Measurements from ENCODE around the gene RASAL2. TPM values are rescaled to one million over a fixed set of nuclear protein-coding genes. Genes with fewer than 3 reads are reported as not detected.

The RASAL2 gene
- total RNA-seq, 1 donor from 2014 or later, result 7.7 TPM

DNA sequence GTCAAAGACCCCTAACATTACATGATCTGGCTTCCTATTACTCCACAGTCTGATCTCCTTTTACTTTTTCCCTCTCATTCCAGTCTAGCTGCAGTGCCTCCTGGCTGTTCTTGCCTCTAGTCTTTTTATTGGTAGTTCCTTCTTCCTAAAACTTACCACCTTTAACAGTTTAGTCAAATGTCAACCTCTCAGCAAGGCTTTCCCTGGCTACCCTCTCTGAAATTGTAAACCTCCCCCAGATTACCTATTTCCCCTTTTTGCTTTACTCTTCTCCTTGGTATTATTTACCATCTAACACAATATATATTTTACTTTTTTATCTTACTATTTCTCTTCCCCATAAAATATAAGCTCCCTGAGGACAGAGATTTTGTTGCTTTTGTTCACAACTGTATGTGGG lies 273.2 kb downstream of the RASAL2 start:
- TF ChIP-seq, protein P1, sequence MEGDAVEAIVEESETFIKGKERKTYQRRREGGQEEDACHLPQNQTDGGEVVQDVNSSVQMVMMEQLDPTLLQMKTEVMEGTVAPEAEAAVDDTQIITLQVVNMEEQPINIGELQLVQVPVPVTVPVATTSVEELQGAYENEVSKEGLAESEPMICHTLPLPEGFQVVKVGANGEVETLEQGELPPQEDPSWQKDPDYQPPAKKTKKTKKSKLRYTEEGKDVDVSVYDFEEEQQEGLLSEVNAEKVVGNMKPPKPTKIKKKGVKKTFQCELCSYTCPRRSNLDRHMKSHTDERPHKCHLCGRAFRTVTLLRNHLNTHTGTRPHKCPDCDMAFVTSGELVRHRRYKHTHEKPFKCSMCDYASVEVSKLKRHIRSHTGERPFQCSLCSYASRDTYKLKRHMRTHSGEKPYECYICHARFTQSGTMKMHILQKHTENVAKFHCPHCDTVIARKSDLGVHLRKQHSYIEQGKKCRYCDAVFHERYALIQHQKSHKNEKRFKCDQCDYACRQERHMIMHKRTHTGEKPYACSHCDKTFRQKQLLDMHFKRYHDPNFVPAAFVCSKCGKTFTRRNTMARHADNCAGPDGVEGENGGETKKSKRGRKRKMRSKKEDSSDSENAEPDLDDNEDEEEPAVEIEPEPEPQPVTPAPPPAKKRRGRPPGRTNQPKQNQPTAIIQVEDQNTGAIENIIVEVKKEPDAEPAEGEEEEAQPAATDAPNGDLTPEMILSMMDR (conservative IDR thresholded peaks at IDR 0.05; ENCODE audit: low read depth, low read length), result no peak
- H3K4me3 ChIP-seq (ENCODE audit: low read depth, low read length), result no peak overlapping the region
- DNase-seq (ENCODE audit: low read depth), result no peak

DNA sequence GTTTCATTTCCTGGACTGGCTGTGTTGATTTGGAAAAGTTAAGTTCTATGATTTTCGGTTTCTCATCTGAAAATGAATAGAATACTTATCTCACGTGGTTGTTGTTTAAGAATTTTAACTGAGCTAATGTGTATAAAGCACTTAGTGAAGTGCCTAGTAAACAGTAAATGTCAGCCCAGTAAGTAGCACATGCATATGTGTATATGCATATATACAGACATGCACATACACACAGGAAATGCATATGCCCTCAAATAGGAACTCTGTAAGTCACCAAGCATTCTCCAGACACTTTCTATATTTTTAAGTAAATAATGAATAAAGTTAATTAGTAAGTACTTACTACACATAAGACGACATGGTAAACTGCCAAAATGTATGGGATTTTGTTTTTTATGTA lies 274.3 kb downstream of the RASAL2 start:
- TF ChIP-seq, protein P1 (conservative IDR thresholded peaks at IDR 0.05; ENCODE audit: low read depth, low read length), result no peak
- DNase-seq (ENCODE audit: low read depth), result no peak
- H3K4me3 ChIP-seq (ENCODE audit: low read depth, low read length), result no peak overlapping the region

GRCh38 chr1:178371235-178371634 lies 277.3 kb downstream of the RASAL2 start:
- TF ChIP-seq, protein P1 (conservative IDR thresholded peaks at IDR 0.05; ENCODE audit: low read depth, low read length), result no peak
- H3K4me3 ChIP-seq (ENCODE audit: low read depth, low read length), result peak overlapping the region; percentile 15
- DNase-seq (ENCODE audit: low read depth), result no peak

DNA sequence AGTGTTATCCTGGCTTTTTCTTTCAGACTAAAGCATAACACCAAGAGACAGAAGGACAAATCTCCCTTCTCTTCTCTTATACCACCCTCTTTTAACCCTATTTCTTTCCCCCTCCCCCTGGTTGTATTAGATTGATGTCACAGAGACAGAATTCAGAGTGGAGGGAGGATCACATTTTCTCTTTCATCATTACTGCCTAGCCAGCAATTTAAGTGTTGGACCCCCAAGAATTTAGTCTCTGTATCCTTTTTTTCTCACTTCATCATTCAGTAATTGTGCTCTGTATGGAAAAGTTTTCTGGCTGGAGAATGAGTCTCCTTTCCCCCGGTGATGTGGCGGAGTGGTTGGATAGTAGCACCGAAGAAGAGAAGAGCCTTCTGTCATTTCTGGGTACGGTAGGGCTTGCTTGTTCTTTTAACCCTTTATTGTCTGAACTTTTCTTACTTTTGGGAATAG lies 278.1 kb downstream of the RASAL2 start:
- DNase-seq (ENCODE audit: low read depth), result no peak
- no peak overlapping the region for H3K4me3 ChIP-seq (ENCODE audit: low read depth, low read length)
- TF ChIP-seq, protein P1 (conservative IDR thresholded peaks at IDR 0.05; ENCODE audit: low read depth, low read length), result no peak

GRCh38 chr1:178374016-178374415 lies 280.1 kb downstream of the RASAL2 start:
- TF ChIP-seq, protein P1 (conservative IDR thresholded peaks at IDR 0.05; ENCODE audit: low read depth, low read length), result no peak
- H3K4me3 ChIP-seq (ENCODE audit: low read depth, low read length), result no peak overlapping the region
- no peak for DNase-seq (ENCODE audit: low read depth)

- no peak overlapping the region for H3K4me3 ChIP-seq (ENCODE audit: low read depth, low read length)
- DNase-seq (ENCODE audit: low read depth), result no peak
- TF ChIP-seq, protein P1 (conservative IDR thresholded peaks at IDR 0.05; ENCODE audit: low read depth, low read length), result no peak
Measured at GRCh38 chr1:178376008-178376407, 282.1 kb downstream of the RASAL2 start.

GRCh38 chr1:178379807-178380206 lies 285.9 kb downstream of the RASAL2 start:
- H3K4me3 ChIP-seq (ENCODE audit: low read depth, low read length), result no peak overlapping the region
- DNase-seq (ENCODE audit: low read depth), result no peak
- TF ChIP-seq, protein P1 (conservative IDR thresholded peaks at IDR 0.05; ENCODE audit: low read depth, low read length), result peak; percentile 28

All from epithelial cell of proximal tubule (primary cell).